Calu3 (cell line): ENCODE results near the gene AP4E1. TPM values are rescaled to one million over a fixed set of nuclear protein-coding genes. Genes with fewer than 3 reads are reported as not detected.
A peak's percentile ranks its signal among the peaks of the same experiment; 100 is the strongest.
"Not testable (repeated sequence)": the region's sequence is repeated elsewhere in the genome, so short reads cannot be mapped to it uniquely, and the experiment has no call there.

ENCODE experiments used
- BruUV-seq: library from RNA; stranded (reverse); fragments of 400-500 nt; replicated peaks from 2 replicates; lab custom pipeline; 2021; lab: Mats Ljungman, UMichigan
- CTCF ChIA-PET: fragments of 300-600 bp; sonication (Branson Sonifier 250); formaldehyde crosslinking; loops from one replicate; lab custom pipeline; 2022; ENCODE audit warnings: antibody characterized with exemption; lab: Charles Lee
- DNase-seq: peaks from one replicate; pipeline ENCODE4 v3.0.0; 2022
- H3K27ac Mint-ChIP-seq: one replicate; pipeline ENCODE4 v1.8.0; 2022; ENCODE audit warnings: mixed read lengths; ENCODE audit not compliant: unreplicated experiment
- H3K27me3 Mint-ChIP-seq: one replicate; pipeline ENCODE4 v1.8.0; 2022; ENCODE audit warnings: mixed read lengths; ENCODE audit not compliant: unreplicated experiment
- H3K36me3 Mint-ChIP-seq: one replicate; pipeline ENCODE4 v1.8.0; 2022; ENCODE audit warnings: mild to moderate bottlenecking, moderate library complexity, mixed read lengths; ENCODE audit not compliant: insufficient read depth, unreplicated experiment
- H3K4me1 Mint-ChIP-seq: one replicate; pipeline ENCODE4 v1.8.0; 2022; ENCODE audit warnings: mild to moderate bottlenecking, low read depth, mixed read lengths; ENCODE audit not compliant: unreplicated experiment
- H3K4me3 Mint-ChIP-seq: one replicate; pipeline ENCODE4 v1.8.0; 2022; ENCODE audit warnings: mild to moderate bottlenecking, low read depth, moderate library complexity, mixed read lengths; ENCODE audit not compliant: unreplicated experiment
- H3K9me3 Mint-ChIP-seq: one replicate; pipeline ENCODE4 v1.8.0; 2022; ENCODE audit warnings: low read depth, mixed read lengths; ENCODE audit not compliant: unreplicated experiment
- CTCF ChIP-seq: fragments of 200-600 bp; IDR thresholded peaks from one replicate; pipeline ENCODE4 v1.8.0; 2022; ENCODE audit warnings: antibody characterized with exemption; ENCODE audit not compliant: unreplicated experiment
- intact Hi-C: fragments of 100-400 bp; cut with micrococcal nuclease; formaldehyde crosslinking; loops from one replicate; pipeline ENCODE4 v1.10.0; 2022; ENCODE audit not compliant: unreplicated experiment
- total RNA-seq: library from RNA; stranded (reverse); gene quantifications from 2 replicates; pipeline ENCODE4 v1.2.3, GENCODE V29; 2022

Gene AP4E1
- total RNA-seq, 1 experiment from 2014 or later: 10.7 TPM

DNA sequence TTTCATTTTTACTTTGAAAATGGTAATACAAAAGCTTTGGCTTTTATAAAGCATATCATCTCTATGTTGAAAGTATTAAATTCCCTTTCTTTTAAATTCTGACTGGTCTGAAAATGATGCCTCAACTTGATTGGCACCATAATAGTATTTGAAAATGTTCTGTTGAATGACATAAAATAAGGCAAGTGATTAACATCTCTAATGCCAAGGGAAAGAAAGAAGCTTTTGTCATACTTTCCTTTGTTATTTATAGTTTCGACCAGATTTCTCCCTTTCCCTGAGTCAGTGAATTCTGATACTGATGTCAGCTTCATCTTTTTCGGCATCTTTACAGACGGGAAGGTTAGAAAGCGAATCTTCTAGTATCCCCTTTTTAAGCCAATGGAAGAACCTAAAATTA is 3.4 kb upstream of the AP4E1 start:
- BruUV-seq: no TSS peak
- Mint-ChIP-seq H3K4me3 (no peak overlapping the region), H3K27ac (no peak overlapping the region), H3K9me3 (no peaks in the 10 kb centered on the region), H3K4me1 (peaks cover 2% of the 10 kb centered on the region), H3K36me3 (peaks cover 27% of the 10 kb centered on the region), H3K27me3 (no peaks in the 10 kb centered on the region)
- CTCF ChIA-PET: no interaction called here
- no peak for DNase-seq
- TF ChIP-seq CTCF: no peak
- intact Hi-C loops: loop anchor here (5.0 to 10.0 kb wide), 2 partner anchors 550 to 758 kb away; partner anchors contain the start of gene GABPB1

DNA sequence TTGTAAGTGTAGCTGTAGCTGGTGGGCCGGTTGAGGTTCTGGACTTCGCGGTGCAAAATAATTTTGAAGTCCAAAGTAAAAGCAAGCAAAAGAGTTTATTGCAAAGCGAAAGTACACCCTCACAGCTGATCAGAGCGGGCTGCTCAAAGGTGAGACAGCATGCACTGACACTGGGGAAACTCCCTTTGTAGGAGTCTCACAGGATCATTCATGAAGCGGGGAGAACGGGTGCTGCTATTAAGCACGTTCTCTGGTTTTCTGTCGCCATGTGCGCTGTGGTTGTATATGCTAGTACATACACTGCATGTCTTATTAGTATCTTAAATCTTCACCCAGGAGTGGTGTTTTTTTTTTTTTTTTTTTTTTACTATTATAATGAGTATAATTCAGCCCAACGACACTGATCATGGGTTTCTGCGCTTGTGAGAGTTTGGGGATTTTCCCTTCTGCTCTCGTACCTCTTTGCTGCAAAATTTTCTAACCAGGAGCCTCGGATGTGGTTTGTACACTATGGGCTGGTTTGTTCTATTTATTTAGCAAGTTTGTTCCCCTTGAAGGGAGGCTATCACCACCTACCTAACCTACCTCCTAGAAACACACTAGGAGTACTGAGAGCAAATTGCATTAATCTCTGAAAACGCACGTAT is 1.4 kb upstream of the AP4E1 start:
- Mint-ChIP-seq H3K27me3 (no peaks in the 10 kb centered on the region), H3K9me3 (no peaks in the 10 kb centered on the region), H3K4me1 (peaks cover 7% of the 10 kb centered on the region), H3K27ac (peak overlapping the region; percentile 70), H3K36me3 (peaks cover 27% of the 10 kb centered on the region), H3K4me3 (peak overlapping the region; percentile 83)
- intact Hi-C loops: loop anchor here (1.0 to 10.0 kb wide), 3 partner anchors 232 to 760 kb away; partner anchors contain the start of gene GABPB1
- peak; percentile 24 for DNase-seq
- CTCF ChIA-PET: interaction anchor here (0.6 kb wide), 1 partner anchor 33 kb away, joined by 4 read pairs; no protein-coding TSS in a partner anchor
- TF ChIP-seq CTCF: no peak
- BruUV-seq: no TSS peak

DNA sequence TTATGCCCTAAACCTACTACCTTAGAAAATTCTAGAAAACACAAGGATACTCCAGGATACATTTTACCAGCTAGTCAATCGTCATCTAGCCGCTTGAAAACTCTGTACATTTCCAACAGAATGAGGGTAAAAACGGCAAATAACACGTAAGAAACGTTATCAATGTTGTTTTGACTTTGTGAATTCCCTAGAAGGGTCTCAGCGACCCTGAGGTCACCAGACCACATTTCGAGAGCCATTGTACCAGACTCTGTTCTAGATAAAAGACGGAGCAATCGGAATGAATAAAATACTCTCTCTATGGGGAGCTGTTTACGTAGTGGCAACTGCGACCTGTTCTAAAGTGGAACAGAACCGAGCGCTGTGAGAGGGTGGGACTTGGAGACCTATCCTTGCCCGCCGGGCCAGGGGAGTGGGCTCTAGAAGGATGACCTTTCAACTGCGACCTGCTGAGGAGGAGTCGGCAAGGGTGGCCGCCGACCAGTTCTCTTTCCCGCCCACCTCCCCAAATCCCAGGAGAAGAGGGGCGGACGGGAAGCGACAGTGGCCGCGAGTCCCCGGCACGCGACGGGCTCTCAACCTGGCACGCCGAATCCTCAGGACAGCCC is 778 bp upstream of the AP4E1 start:
- TF ChIP-seq CTCF: no peak
- peak overlapping the region; percentile 83 for H3K4me3 Mint-ChIP-seq
- no peaks in the 10 kb centered on the region for H3K9me3 Mint-ChIP-seq
- DNase-seq: peak; percentile 34
- intact Hi-C loops: loop anchor here (1.0 to 10.0 kb wide), 4 partner anchors 31 to 760 kb away; partner anchors contain the start of gene GABPB1
- peaks cover 27% of the 10 kb centered on the region for H3K36me3 Mint-ChIP-seq
- no peaks in the 10 kb centered on the region for H3K27me3 Mint-ChIP-seq
- H3K27ac Mint-ChIP-seq: peak overlapping the region; percentile 70
- CTCF ChIA-PET: interaction anchor here (0.6 kb wide), 1 partner anchor 34 kb away, joined by 4 read pairs; no protein-coding TSS in a partner anchor
- H3K4me1 Mint-ChIP-seq: peaks cover 7% of the 10 kb centered on the region
- BruUV-seq: TSS peak; percentile 79

- H3K9me3 Mint-ChIP-seq: no peaks in the 10 kb centered on the region
- no peak for DNase-seq
- no peaks in the 10 kb centered on the region for H3K27me3 Mint-ChIP-seq
- peaks cover 7% of the 10 kb centered on the region for H3K4me1 Mint-ChIP-seq
- TF ChIP-seq CTCF: no peak
- no TSS peak for BruUV-seq
- CTCF ChIA-PET: interaction anchor here (0.6 to 1.1 kb wide), 3 partner anchors 32 to 284 kb away, joined by 3 to 4 read pairs (median 3); no protein-coding TSS in a partner anchor
- peaks cover 27% of the 10 kb centered on the region for H3K36me3 Mint-ChIP-seq
- intact Hi-C loops: loop anchor here (2.0 to 10.0 kb wide), 3 partner anchors 32 to 762 kb away; partner anchors contain the start of gene GABPB1
- peak overlapping the region; percentile 70 for H3K27ac Mint-ChIP-seq
- peak overlapping the region; percentile 83 for H3K4me3 Mint-ChIP-seq
Observed at GRCh38 chr15:50909010-50909317, 481 bp downstream of the AP4E1 start.

DNA sequence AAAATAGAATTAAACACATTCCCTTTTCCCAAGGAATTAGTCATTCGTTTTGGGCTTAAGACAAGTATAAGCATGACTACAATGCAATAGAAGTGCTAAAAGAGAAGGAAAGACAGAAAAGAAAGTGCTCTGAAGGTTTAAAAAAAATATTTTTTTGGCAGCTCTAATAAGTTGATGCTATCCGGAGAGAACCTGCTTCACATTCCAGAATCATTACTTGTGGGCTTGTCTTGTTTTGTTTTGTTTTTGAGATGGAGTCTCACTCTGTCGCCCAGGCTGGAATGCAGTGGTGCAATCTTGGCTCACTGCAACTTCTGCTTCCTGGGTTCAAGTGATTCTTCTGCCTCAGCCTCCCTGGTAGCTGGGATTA is 1.9 kb downstream of the AP4E1 start:
- H3K4me1 Mint-ChIP-seq, H3K4me3 Mint-ChIP-seq, intact Hi-C loops, H3K9me3 Mint-ChIP-seq, H3K27ac Mint-ChIP-seq, DNase-seq, CTCF ChIA-PET, H3K27me3 Mint-ChIP-seq: not testable (repeated sequence)
- TSS peak; percentile 25 for BruUV-seq
- H3K36me3 Mint-ChIP-seq: peaks cover 27% of the 10 kb centered on the region
